GM21576 (cell line): ENCODE measurements around the gene IQGAP3.

ENCODE experiments used
- ATAC-seq: cut with Tn5 transposase; IDR thresholded peaks from one replicate; pipeline ENCODE4 v1.9.1; 2021; ENCODE audit warnings: mild to moderate bottlenecking, moderate library complexity; ENCODE audit not compliant: unreplicated experiment

The IQGAP3 gene

DNA sequence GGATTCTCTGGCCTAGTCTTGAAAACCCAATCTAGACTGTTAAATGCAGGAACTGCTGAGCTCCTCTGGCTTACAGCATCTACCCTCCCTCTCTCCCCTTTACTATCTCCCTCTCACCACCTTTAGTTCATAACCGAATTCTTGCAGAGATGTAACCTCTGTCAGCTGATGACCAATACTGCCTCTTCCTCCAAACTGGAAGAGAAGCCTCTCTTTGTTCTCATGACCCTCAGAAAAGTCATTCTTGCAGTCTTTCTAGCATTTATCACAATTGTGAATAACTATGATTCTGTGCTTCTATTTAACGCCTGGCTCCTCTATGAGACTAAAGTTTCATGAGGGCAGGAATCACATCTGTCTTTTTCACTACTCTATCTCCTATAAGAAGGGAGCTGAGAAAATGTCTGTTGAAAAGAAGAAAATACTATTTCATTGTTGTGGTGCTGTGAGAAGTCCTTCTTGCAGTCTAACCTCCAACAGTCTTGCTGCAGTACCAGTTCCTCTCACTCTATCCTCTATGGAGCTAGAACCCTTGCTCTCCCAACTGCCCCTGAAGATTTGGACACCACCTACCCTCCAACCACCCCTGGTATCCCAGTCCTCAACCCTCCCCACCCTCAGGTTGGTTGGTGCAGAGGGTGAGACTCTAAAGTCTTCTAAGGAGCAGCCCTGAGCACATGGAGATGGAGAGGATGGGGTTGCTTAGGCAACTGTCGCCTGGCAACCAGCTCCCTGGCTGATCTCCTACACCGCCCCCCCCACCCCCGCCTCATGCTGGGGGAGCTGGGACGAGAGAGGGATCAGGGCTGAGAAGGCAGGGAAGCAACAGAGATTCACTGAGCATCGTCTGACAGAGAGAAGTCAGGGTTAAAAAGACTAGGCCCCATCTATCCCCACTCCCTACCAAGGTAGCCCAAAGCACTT lies 85.7 kb downstream of the IQGAP3 start:
- ATAC-seq: no peak

DNA sequence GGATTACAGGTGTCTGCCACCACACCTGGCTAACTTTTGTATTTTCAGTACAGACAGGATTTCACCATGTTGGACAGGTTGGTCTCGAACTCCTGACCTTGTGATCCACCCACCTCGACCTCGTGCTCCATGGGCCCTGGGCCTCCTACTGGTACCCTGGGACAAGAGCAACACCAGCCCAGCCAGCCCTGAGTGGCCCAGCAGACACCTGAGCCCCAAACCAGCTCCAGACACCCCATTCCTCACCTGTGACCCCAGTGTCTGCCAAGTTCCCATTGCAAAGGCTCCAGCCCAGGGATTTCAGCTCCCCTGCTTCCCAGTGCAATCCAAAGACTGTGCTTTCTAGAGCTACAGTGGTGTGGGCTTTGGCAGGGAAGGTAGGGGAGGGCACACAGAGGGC lies 86.4 kb downstream of the IQGAP3 start:
- ATAC-seq: no peak

GRCh38 chr1:156484480-156485058 lies 87.8 kb downstream of the IQGAP3 start:
- ATAC-seq: no peak

DNA sequence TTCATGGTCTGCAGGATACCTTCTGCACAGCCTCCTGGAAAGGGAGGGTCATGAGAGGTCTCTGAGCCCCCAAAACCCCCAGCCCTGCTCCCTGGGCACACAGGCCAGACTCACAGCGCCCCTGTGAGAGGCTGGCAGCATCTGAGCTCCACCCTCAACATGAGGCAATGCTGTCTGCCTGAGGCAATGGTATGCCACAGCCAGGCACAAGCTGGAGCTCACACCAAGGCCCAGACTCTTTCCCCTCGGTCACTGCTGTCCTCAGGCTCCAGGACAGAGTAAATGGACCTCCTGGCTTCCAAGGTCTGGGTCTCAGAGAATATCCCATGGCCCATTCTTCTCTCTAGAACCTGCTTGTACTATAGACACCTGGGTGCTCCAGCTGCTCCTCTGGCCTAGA lies 89.0 kb downstream of the IQGAP3 start:
- ATAC-seq: no peak

- no peak for ATAC-seq
These were observed 90.1 kb downstream of the IQGAP3 start for GRCh38 chr1:156482276-156482675.

GRCh38 chr1:156481527-156481926 lies 90.8 kb downstream of the IQGAP3 start:
- ATAC-seq: no peak

GRCh38 chr1:156480411-156481192 lies 91.8 kb downstream of the IQGAP3 start:
- no peak for ATAC-seq

GRCh38 chr1:156480016-156480370 lies 92.4 kb downstream of the IQGAP3 start:
- ATAC-seq: no peak

GRCh38 chr1:156479093-156480015 lies 93.0 kb downstream of the IQGAP3 start:
- no peak for ATAC-seq

- no peak for ATAC-seq
These were observed 94.1 kb downstream of the IQGAP3 start for GRCh38 chr1:156478250-156478627.

DNA sequence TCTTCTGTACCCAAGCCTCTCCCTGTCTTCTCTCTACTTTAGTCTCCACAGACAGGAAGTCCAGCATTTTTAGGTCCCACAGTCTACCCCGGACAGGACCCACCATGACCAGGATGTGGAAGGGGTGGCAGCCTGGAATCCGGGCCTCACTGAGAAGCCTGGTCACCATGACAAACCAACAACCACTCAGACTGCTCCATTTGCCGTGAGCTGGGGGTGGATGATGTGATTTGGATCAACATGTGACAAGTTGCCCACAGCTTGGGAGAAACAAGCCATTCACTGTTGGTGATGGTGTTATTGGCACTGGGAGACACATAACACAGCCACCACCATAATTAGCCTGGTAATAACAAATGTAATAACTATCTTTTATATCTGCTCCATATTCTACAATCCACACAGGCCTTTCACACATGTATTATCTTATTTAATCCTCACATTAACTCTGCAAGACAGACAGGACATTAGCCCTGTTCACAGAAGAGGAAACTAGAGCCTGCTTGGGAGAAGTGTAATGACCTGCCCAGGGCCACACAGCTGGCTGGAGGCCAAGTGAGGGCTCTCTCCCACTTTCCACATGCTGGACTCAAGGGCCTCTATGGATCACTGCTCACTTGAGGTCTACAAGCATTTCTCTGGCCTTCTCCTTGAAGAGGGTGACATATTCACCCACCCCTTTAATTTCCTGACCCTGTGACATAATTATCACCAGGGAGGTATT lies 94.7 kb downstream of the IQGAP3 start:
- no peak for ATAC-seq

DNA sequence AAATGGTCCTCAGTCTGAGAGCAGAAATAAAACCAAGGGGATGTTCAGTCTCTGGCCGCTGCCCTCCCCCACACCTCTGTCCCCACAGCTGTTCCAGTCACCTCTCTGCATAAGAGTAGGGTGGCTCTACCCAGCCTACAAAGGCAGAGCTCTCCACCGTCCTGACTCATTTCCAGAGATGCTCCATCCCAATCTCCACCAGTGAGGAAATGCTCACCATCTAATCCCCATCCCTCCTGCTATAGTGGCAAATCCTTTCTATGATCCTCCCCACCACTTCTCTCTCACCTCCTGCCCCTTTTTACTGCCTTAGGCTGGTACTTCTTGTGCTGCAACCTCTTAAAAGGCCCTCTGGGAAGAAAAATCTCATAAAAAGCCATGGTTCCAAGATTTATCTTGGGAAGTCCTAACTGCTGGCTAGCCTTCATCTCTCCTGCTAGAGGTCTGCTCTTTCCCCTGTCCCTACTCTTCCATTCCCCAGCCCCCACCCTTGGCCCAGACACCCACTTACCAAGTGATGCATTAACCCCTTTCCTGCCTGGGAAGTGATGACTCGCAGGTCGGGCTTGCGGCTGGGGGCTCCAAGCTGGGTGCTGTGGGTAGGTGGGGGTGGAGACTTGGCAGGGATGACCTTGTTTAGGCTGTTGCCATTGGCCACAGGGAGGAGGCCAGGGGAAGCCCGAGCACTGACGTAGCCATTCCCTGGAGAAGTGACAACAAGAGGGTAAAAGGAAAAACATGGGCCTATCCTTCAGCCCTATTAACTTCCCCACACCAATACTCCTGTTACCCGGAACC lies 95.7 kb downstream of the IQGAP3 start:
- no peak for ATAC-seq

GRCh38 chr1:156475568-156476500 lies 96.5 kb downstream of the IQGAP3 start:
- no peak for ATAC-seq
